HUES48 (cell line): ENCODE measurements around the gene VLDLR.
"Not testable (repeated sequence)": the region's sequence is repeated elsewhere in the genome, so short reads cannot be mapped to it uniquely, and the experiment has no call there.

Experiments used
- H3K27ac ChIP-seq: one replicate; pipeline ENCODE4 v1.7.0; 2013; ENCODE audit warnings: low read depth, low read length, inconsistent platforms
- H3K27me3 ChIP-seq: 2 replicates; pipeline ENCODE4 v1.6.1; 2013; ENCODE audit warnings: mild to moderate bottlenecking, low read length; ENCODE audit not compliant: control insufficient read depth, insufficient read depth
- H3K36me3 ChIP-seq: 2 replicates; pipeline ENCODE4 v1.6.1; 2013; ENCODE audit warnings: low read length; ENCODE audit not compliant: control insufficient read depth, insufficient read depth
- H3K4me1 ChIP-seq: 2 replicates; pipeline ENCODE4 v1.6.1; 2013; ENCODE audit warnings: mild to moderate bottlenecking, low read length; ENCODE audit not compliant: control insufficient read depth, insufficient read depth
- H3K4me3 ChIP-seq: 2 replicates; pipeline ENCODE4 v1.5.1; 2013; ENCODE audit warnings: mild to moderate bottlenecking, low read depth, low read length
- H3K9ac ChIP-seq: 2 replicates; pipeline ENCODE4 v1.6.1; 2013; ENCODE audit warnings: mild to moderate bottlenecking, low read depth, low read length, moderate library complexity
- H3K9me3 ChIP-seq: 2 replicates; pipeline ENCODE4 v1.6.1; 2013; ENCODE audit warnings: low read length; ENCODE audit not compliant: control insufficient read depth, insufficient read depth

VLDLR gene

GRCh38 chr9:2688636-2689035 lies 67.0 kb downstream of the VLDLR start:
- Histone ChIP-seq H3K9me3 (no peaks in the 10 kb centered on the region), H3K9ac (no peak overlapping the region), H3K27ac (no peak overlapping the region), H3K27me3 (no peaks in the 10 kb centered on the region), H3K4me3 (no peak overlapping the region), H3K4me1 (no peaks in the 10 kb centered on the region), H3K36me3 (no peaks in the 10 kb centered on the region)

DNA sequence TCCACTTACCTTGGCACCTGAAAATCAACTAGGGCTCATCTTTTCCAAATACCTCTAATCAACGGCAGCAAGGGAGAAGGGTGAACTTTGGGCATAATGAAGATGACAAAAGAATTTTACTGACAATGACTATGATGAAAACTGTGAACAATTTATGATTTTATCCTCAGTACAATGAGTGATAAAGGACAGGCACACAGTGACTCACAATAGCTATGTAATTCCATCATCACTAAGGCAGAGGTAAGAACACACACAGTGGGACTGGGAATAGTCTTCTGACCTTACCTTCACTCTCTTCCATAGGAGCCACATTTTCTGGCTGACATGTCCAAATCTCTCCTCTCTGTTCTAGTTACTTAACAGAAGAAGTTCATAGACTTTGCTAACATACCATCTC lies 69.6 kb downstream of the VLDLR start:
- no peaks in the 10 kb centered on the region for H3K4me1 ChIP-seq

GRCh38 chr9:2691626-2692025 lies 70.0 kb downstream of the VLDLR start:
- Histone ChIP-seq H3K9me3 (no peaks in the 10 kb centered on the region), H3K27ac (no peak overlapping the region), H3K36me3 (no peaks in the 10 kb centered on the region), H3K27me3 (no peaks in the 10 kb centered on the region), H3K9ac (no peak overlapping the region), H3K4me3 (no peak overlapping the region), H3K4me1 (no peaks in the 10 kb centered on the region)

More for the DNA sequence above, 69.6 kb downstream of the VLDLR start:
- Histone ChIP-seq H3K27me3 (no peaks in the 10 kb centered on the region), H3K4me3 (no peak overlapping the region), H3K9me3 (no peaks in the 10 kb centered on the region), H3K9ac (no peak overlapping the region), H3K27ac (no peak overlapping the region), H3K36me3 (no peaks in the 10 kb centered on the region)

DNA sequence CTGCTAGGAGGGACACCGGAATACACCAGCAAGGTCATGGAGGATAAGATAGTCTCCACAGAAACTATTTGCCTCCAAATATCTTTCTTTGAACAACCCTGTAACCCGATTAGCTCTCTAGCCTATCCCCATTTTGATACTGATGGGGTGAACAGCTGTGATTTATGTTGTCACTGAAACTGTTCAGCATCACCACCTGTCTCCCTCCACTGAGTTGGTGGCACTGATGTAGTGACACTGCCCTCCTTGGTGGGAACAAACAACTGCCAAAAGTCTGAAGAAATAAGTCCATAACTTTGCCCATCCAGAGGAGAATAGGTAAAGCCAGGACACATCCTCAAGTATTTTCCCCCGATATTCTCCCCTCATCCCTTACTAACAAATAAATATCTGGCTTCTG lies 71.5 kb downstream of the VLDLR start:
- Histone ChIP-seq H3K9me3 (no peaks in the 10 kb centered on the region), H3K27ac (no peak overlapping the region), H3K9ac (no peak overlapping the region), H3K27me3 (no peaks in the 10 kb centered on the region), H3K4me1 (no peaks in the 10 kb centered on the region), H3K36me3 (no peaks in the 10 kb centered on the region), H3K4me3 (no peak overlapping the region)

DNA sequence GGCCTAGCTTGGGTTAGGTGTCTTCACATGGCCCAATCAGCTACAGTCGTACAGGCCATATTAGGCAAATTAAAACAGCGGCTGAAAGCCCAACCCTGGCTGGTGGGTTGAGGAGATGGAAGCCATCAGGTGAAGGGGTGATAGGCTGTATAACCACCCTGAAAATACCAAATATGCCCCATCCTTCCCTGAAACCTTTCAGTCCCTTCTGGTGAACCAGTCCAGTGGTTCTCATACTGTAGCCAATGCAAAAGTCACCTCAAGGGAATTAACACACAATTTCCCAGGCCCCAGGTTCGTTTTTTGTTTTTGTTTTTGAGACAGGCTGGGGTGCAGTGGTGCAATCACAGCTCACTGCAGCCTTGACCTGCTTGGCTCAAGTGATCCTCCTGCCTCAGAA lies 75.9 kb downstream of the VLDLR start:
- Histone ChIP-seq H3K4me1 (peaks cover 34% of the 10 kb centered on the region), H3K4me3 (no peak overlapping the region), H3K27me3 (no peaks in the 10 kb centered on the region), H3K9me3 (no peaks in the 10 kb centered on the region), H3K9ac (no peak overlapping the region), H3K36me3 (no peaks in the 10 kb centered on the region), H3K27ac (no peak overlapping the region)

GRCh38 chr9:2700398-2700797 lies 78.8 kb downstream of the VLDLR start:
- Histone ChIP-seq H3K4me1 (peaks cover 35% of the 10 kb centered on the region), H3K27ac (peak overlapping the region; percentile 86), H3K36me3 (no peaks in the 10 kb centered on the region), H3K9me3 (no peaks in the 10 kb centered on the region), H3K9ac (no peak overlapping the region), H3K27me3 (no peaks in the 10 kb centered on the region), H3K4me3 (peak overlapping the region; percentile 31)

- no peaks in the 10 kb centered on the region for H3K9me3 ChIP-seq
- H3K27ac ChIP-seq: peak overlapping the region; percentile 86
- no peaks in the 10 kb centered on the region for H3K27me3 ChIP-seq
- no peak overlapping the region for H3K9ac ChIP-seq
- no peaks in the 10 kb centered on the region for H3K36me3 ChIP-seq
- H3K4me1 ChIP-seq: peaks cover 35% of the 10 kb centered on the region
- peak overlapping the region; percentile 31 for H3K4me3 ChIP-seq
These were observed 79.4 kb downstream of the VLDLR start for GRCh38 chr9:2700909-2701550.

DNA sequence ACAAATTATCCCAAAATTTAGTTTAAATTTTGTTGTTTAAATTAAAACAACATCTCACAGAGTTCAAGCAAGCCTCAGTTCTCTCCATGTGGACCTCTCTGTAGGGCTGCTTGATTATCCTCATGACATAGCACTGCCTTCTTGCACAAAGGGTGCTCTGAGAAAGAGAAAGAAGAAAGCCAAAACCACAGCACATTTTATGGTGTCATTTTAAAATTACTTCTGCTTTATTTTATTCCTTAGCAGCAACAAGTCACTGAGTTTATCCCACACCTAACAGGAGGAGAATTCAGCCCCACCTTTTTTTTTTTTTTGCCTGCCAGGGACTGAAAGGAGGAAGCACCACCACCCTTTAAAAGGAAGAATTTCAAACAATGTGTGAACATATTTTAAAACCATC lies 82.9 kb downstream of the VLDLR start:
- Histone ChIP-seq H3K9ac (no peak overlapping the region; the same call in 1 of the 2 replicates), H3K27me3 (no peaks in the 10 kb centered on the region), H3K9me3 (no peaks in the 10 kb centered on the region), H3K4me3 (no peak overlapping the region), H3K4me1 (peaks cover 30% of the 10 kb centered on the region), H3K36me3 (no peaks in the 10 kb centered on the region), H3K27ac (no peak overlapping the region)

DNA sequence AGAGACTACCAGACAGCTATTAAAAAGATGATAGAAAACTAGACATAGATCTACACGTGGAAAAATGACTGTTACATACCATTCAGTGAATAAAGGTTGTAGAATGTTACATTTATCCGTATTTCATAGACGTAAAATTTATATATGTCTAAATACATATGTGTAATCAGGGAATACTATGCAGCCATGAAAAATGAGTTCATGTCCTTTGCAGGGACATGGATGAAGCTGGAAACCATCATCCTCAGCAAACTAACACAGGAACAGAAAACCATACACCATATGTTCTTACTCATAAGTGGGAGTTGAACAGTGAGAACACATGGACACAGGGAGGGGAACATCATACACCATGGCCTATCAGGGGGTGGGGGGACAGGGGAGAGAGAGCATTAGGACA lies 85.7 kb downstream of the VLDLR start:
- not testable (repeated sequence) for H3K27ac ChIP-seq, H3K9me3 ChIP-seq, H3K4me1 ChIP-seq, H3K4me3 ChIP-seq, H3K9ac ChIP-seq, H3K27me3 ChIP-seq, H3K36me3 ChIP-seq
